Retinal pigment epithelial cell (primary cell): ENCODE data around the gene HGFAC.
"Not testable (repeated sequence)": the region's sequence is repeated elsewhere in the genome, so short reads cannot be mapped to it uniquely, and the experiment has no call there.

Experiments
- DNase-seq: peaks from one replicate; pipeline ENCODE4 v3.0.0-alpha.2; 2010; ENCODE audit warnings: low read depth
- H3K4me3 ChIP-seq: 2 replicates; pipeline ENCODE4 v1.5.1; 2011; ENCODE audit warnings: mild to moderate bottlenecking, low read length, control low read depth, moderate library complexity
- CTCF ChIP-seq: conservative IDR thresholded peaks from 2 replicates; pipeline ENCODE4 v1.5.1; 2011; ENCODE audit warnings: low read depth, low read length, control low read depth, inconsistent platforms

HGFAC gene

DNA sequence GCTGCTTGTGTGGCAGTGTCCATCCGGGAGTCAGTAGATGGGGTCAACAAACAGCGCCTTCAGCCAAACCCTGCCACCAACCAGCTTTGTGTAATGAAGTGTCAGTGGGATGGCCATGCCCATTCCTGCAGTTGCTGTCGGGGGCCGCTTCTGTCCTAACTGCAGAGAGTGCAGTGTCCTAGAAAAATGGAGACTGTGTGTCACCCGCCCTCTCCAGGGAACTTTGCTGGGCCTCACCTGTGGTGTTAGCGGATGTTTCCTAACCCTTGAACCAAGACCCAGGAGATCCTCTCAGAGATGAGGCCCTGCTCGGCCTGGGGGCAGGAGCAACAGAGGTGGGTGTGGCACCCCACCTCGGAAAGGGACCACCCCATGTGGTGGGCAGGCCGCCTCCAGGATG, 35.3 kb upstream of the HGFAC start:
- H3K4me3 ChIP-seq: no peak overlapping the region
- no peak for DNase-seq
- no peak for TF ChIP-seq CTCF

GRCh38 chr4:3407171-3407771, 34.5 kb upstream of the HGFAC start:
- no peak overlapping the region for H3K4me3 ChIP-seq
- DNase-seq: no peak
- no peak for TF ChIP-seq CTCF

- no peak for DNase-seq
- no peak for TF ChIP-seq CTCF
- H3K4me3 ChIP-seq: no peak overlapping the region
Measured at GRCh38 chr4:3407930-3408792, 33.6 kb upstream of the HGFAC start.

DNA sequence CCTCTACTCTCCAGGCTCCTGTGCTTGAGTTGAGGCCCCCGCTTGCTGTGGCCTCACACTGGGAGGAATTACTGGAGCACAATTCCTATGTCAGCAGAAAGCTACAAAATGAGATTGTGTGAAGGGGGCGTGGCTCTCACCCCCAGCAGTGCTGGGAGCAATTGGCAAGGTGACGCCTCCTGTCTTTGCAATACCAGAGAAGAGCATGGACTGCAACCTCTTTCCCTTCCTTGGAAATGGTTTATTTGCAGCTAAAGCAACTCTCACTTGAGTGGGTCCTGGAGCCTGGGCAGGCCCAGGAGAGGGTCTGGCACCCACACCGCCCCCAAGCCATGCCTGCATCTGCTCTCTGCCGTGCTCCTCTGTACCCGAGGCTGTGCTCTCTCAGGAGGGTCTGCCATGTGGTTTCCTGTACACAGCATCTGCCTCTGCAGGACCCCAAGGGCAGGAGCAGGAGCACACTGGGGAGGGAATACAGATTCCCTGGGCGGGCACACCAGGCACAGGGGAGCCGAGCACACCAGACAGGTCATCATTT, 32.9 kb upstream of the HGFAC start:
- TF ChIP-seq CTCF: no peak
- H3K4me3 ChIP-seq: no peak overlapping the region
- no peak for DNase-seq

DNA sequence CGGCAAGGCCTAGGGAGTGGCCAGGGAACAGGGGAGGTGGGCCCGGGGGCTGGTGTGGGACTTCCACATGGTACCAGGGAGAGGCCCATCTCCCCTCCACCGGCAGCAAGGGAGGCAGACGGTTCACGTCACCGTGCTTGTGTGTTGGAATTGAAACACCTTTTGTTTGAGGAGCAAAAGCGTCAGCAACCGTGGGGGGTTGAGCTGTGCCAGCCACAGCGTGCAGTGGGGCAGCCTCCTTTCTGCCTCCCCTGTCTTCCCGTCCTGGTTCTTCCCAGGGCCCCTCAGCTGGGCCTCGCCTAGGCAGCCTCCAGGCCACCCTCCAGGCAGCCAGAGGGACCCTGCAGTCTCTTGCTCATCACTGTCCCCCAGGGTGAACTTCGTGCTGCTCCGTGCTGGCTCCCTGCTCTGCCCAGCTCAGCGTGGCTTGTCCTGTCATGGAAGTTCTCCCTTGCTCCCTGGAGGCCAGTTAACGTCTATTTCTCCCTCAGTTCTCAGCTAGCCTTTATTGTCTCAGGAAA, 32.1 kb upstream of the HGFAC start:
- no peak for DNase-seq
- no peak overlapping the region for H3K4me3 ChIP-seq
- TF ChIP-seq CTCF: no peak

DNA sequence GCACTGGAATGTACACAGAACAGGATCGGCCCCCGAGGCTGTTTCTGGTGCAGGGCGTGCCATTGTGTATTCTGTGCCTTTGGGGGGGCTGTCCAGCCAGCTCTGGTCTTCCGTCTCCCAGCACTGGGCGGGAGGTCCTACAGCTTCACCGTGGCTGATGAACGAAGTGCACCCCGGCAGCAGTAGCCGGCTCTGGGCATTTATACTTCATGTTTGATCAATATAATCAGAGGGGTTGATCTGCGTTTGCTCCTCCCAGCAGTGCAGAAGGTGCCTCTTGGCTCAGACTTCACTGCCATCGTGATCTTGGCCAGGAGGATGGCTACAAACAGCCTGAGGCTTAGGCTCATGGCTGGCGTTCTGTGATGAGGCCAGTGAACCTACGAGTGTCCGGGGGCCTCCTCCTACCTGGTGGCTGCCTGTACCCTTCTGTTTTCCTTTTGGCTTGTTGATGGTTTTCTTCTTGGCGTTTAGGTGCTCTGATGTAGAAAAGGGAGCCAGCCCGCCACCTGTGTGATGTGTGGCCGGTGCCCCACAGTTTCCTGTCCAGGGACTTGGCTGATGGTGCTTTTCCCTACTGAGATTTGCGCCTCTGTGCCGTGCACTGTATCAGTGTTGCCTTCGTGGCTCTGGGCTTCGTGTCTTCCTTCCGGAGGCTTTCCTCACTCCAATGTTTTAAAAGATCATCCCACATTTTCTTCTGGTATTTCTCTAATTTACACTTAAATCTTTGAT, 31.2 kb upstream of the HGFAC start:
- DNase-seq: no peak
- no peak for TF ChIP-seq CTCF
- H3K4me3 ChIP-seq: no peak overlapping the region

GRCh38 chr4:3411190-3411589, 30.6 kb upstream of the HGFAC start:
- DNase-seq, H3K4me3 ChIP-seq: not testable (repeated sequence)
